ENCODE measurements around the gene AURKB.
"Not testable (repeated sequence)": the region's sequence is repeated elsewhere in the genome, so short reads cannot be mapped to it uniquely, and the experiment has no call there.

Gene AURKB

DNA sequence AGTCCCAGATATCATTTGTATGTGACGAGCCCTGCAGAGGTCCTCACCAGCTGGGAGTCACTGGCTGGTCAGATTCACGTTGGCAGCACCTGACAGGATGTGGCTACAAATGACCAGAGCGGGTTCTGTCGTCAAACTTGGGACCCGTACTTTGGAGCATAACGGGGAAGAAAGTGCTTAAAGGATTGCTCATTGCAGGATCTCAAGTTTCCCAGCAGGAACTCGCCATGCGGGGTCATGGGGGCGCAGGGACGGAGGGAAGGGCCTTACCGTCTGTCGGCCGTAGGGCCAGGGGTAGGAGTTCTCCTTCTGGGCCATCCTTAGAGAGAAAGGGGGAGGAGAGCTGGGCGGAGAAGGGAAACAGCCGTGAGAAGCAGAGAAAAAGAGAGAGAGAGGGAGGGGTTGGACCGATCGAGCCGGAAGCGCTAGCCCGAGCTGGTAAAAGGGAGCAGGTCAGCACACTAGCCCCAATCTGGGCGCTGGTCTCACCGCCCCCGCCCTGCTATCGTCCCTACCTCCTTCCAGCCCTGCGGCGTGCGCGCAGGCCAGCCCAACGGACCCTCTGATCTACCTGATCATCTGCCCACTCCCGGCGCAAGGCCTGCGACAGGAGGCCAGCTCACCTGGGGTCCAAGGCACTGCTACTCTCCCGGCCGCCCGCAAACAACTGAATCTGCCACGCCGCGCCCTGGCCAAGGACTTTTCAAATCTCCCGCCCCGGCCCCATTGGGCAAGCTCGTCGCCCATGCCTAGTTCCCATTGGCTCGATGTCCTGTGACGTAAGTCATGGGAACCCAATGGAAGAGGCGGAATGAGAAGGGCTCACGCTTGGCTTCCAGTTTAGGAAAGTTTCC, at the start of gene AURKB:
TSS of gene AURKB (minus strand) at position 669 of the 854 bp plus-strand sequence. CDS start at position 318, 351 bp downstream.
- DNase-seq (ENCODE audit: low read depth in 2 of 2) = peak; percentile 84 to 87

GRCh38 chr17:8257801-8258200, 47.4 kb upstream of the AURKB start:
- DNase-seq (ENCODE audit: low read depth in 2 of 2) = no peak

- no peak for DNase-seq (ENCODE audit: low read depth in 2 of 2)
Measured at GRCh38 chr17:8256691-8257090, 46.3 kb upstream of the AURKB start.

- DNase-seq (ENCODE audit: low read depth in 2 of 2) = no peak
Measured at GRCh38 chr17:8256291-8256690, 45.9 kb upstream of the AURKB start.

GRCh38 chr17:8255499-8255898, 45.1 kb upstream of the AURKB start:
- no peak for DNase-seq (ENCODE audit: low read depth in 2 of 2)

DNA sequence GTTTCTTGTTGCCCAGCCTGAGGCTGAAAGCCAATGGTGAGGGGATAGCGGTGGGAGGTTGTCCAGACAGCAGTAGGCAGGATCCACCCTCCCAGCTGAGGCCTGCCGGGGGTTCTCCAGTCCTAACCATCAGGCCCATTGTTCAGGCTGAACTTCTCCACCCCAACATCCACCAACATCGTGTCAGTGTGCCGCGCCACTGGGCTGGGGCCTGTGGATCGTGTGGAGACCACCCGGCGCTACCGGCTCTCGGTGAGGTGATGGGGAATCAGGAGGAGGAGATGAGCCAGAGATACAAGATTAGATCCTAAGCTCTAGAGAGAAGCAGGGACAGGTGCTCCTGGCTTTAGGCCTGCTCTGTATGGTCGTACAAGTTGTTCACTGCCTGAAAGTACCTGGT, 44.5 kb upstream of the AURKB start:
- no peak for DNase-seq (ENCODE audit: low read depth in 2 of 2)

GRCh38 chr17:8253801-8254200, 43.4 kb upstream of the AURKB start:
- no peak for DNase-seq (ENCODE audit: low read depth in 2 of 2)

- not testable (repeated sequence) for DNase-seq (ENCODE audit: low read depth in 2 of 2)
Measured at GRCh38 chr17:8251411-8251810, 41.0 kb upstream of the AURKB start.

- no peak for DNase-seq (ENCODE audit: low read depth in 2 of 2)
Measured at GRCh38 chr17:8249621-8250500, 39.5 kb upstream of the AURKB start.

GRCh38 chr17:8248751-8249607, 38.6 kb upstream of the AURKB start, which contains the start of gene PFAS:
Gene PFAS, plus strand, starts transcription at chr17:8249289. Its CDS starts 4,649 bp downstream, at chr17:8253938.
- DNase-seq (ENCODE audit: low read depth in 2 of 2) = peak; percentile 91 to 97

- DNase-seq (ENCODE audit: low read depth in 2 of 2) = no peak
Measured at GRCh38 chr17:8244768-8245167, 34.4 kb upstream of the AURKB start.

DNA sequence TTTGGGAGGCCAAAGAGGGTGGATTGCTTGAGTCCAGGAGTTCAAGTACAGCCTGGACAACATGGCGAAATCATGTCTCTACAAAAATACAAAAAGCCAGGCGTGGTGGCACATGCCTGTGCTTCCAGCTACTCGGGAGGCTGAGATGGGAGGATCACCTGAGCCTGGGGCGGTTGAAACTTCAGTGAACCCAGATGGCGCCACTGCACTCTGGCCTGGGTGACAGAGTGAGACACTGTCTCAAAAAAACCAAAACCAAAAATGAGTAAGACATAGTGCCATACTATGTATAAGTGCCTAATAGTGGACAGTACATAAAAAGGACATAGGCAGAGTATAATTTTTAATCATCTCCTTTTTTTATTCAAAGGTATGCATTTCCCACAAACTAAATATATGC, 33.5 kb upstream of the AURKB start:
- no peak for DNase-seq (ENCODE audit: low read depth in 2 of 2)

DNA sequence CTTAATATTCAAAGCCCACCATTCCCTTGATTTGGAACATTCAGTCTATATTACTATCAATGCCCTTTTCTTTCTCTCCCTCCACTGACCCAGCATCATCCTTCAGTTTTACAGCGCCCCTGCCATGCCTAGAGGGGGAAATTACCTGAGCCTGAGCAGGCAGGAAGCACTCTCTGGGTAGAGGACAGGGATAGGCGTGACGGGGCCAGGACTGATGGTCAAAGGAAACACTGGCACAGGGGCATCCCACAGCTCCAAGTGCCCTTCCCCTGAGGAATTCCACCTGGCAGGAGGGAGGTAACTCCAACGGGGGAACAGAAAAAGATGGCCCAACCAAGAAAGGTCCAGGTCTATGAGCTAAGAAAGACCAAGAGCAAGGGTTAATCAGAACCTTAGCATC, 27.5 kb upstream of the AURKB start:
- no peak for DNase-seq (ENCODE audit: low read depth in 2 of 2)

- no peak for DNase-seq (ENCODE audit: low read depth in 2 of 2)
Measured at GRCh38 chr17:8237175-8237574, 26.8 kb upstream of the AURKB start.

DNA sequence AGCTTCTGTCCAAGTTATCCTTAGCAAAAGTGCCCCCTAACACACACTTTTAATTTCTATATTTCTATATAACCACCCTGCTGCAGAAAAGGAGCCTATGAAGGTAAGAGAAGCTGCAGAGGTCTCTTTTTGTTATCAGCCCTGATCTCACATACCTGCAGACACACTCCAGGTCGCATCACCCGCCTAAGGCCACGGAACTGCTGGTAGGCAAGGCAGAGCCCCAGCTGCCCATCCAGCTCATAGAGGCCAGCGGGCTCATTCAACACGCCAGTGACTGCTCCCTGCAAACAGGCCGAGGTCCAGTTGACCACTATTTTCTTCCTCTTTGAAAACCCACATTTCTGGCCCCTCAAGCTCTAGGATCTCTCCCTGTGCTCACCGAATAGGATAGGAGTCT, 25.3 kb upstream of the AURKB start:
- no peak for DNase-seq (ENCODE audit: low read depth in 2 of 2)

GRCh38 chr17:8234361-8235270, 24.2 kb upstream of the AURKB start:
- DNase-seq (ENCODE audit: low read depth in 2 of 2) = no peak

GRCh38 chr17:8231701-8232100, 21.3 kb upstream of the AURKB start:
- no peak for DNase-seq (ENCODE audit: low read depth in 2 of 2)

DNA sequence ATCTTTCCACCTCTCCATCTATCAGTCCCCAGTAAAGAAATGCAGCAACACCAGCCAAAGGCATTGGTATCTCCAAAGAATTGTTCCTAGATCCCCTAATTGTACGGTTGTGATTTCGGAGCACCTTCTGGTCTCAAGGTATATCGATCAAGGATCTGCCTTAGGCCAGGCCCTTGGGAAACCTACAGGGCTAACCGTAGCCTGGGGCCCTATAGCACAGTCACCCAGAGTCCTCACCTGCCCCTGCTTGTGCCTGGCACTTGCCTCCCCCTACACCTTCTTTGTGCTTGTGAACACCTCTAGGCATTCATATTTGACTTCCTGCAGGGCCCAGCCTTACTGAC, 16.8 kb upstream of the AURKB start:
- no peak for DNase-seq (ENCODE audit: low read depth in 2 of 2)

DNA sequence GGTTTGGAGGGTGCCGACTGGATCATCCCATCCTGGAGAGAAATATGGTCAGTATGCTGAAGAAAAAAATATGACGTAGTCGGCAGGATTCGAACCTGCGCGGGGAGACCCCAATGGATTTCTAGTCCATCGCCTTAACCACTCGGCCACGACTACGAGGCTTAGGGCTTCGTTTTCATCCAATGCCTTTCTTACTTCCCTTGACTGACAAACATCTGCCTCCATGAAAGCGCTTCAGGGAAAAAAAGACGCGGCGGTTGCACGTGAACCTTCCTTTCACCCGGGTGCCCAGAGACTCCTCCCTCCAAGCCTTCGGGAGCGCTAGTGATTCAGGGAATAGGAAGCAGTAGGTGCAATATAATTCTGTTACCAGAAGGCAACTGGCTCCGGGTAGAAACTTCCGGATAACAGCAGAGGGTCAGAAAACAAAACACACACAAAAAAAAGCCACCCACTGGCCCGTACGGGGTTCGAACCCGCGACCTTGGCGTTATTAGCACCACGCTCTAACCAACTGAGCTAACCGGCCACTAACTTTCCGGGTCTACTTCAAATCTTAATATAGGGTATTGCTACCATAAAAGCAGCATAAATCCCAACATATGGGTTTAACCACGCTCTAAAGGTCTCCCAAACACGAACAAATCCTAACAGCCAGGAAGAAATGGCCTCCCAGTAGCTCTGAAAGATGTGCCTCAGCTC, 16.3 kb upstream of the AURKB start:
- peak; percentile 39 to 48 for DNase-seq (ENCODE audit: low read depth in 2 of 2)

Data from activated CD4-positive, alpha-beta T cell treated with anti-CD3 and anti-CD28 coated beads for 24 hours (primary cell).